GM12873 (cell line): ENCODE data around the gene SLC4A5.

Experiments
- TF ChIP-seq, protein P1 (sequence below): IDR thresholded peaks from 2 replicates; pipeline ENCODE4 v1.5.1; 2012; ENCODE audit warnings: low read depth, mild to moderate bottlenecking, moderate library complexity, low read length, control low read depth; ENCODE audit not compliant: insufficient read depth; ENCODE audit errors: missing control alignments

Gene SLC4A5

DNA sequence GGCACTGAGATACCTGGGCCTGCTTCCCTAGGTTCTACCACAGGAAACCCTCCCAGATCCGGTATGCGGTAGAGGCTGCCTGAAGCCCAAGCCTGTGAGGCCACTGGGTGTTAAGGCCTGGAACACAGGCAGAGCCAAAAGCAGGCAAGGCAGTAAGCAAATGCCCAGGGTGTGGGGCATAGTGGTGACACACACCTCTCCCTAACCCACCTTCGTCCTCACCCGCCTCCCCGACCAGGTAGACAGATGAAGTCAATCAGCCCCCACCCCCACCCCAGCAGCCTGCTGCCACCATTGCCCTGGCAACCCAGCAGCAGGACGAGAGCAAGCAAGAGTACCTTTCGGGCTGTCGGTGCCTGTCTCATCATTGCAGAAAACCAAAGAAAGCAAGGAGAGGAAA lies 30.8 kb upstream of the SLC4A5 start:
- TF ChIP-seq, protein P1, sequence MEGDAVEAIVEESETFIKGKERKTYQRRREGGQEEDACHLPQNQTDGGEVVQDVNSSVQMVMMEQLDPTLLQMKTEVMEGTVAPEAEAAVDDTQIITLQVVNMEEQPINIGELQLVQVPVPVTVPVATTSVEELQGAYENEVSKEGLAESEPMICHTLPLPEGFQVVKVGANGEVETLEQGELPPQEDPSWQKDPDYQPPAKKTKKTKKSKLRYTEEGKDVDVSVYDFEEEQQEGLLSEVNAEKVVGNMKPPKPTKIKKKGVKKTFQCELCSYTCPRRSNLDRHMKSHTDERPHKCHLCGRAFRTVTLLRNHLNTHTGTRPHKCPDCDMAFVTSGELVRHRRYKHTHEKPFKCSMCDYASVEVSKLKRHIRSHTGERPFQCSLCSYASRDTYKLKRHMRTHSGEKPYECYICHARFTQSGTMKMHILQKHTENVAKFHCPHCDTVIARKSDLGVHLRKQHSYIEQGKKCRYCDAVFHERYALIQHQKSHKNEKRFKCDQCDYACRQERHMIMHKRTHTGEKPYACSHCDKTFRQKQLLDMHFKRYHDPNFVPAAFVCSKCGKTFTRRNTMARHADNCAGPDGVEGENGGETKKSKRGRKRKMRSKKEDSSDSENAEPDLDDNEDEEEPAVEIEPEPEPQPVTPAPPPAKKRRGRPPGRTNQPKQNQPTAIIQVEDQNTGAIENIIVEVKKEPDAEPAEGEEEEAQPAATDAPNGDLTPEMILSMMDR: no peak

DNA sequence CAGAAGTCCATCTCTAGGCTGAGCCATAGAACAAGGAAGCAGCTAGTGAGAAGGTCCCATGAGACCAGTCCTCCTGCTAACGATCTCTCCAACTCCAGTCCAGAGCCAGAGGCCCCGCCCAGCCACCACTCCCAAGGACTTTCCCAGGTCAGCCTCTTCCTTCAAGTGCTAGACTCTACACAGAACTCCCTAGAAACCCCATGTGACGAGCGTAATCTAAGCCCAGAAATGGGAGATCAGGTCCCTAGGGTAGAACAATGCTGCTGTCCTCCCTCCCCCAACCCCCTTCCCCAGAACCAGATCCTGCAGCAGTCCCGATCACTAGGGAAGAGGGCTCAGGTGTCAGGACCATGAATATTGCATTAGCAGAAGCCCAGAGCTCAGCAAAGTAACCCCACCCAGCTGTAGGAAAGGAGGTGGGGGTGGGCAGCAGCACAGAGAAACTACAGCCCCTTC lies 30.0 kb upstream of the SLC4A5 start:
- TF ChIP-seq, protein P1: no peak

DNA sequence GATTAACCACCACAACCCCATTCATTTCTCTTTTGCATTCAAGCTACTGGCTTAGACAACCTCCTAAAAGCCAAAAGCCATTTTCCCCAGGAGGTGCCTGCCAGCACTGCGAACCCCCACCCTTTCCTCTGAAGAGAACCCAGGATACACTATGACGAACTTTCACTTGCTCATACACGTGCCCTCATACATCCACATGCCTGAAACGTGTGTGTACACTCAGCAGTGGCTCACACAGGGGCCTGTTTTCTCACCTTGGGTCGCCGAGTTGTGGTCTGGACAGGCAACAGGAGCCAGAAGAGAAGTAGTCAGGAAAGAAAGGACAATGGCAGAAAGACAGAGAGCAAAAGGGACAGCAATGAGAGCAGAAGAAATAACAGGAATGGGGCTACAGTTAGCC lies 29.5 kb upstream of the SLC4A5 start:
- TF ChIP-seq, protein P1: no peak

DNA sequence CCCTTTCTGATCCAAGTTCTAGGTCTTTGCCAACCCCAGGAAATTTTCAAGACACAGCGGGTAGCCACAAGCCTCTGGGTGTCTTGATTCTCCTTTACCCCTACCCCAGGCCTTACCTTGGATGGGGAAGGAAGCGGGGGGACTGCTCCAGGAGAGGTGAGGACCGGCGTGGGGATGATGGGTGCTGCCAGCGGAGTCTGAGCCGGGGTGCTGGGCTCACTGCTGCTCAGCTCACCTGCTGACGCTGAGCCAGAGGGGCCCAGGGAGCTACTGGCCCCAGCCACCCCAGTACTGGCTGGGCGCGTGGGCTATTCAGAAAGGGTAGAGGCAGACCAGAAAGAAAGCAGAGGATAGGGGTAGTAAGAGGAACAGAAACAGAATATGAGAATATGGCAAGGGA lies 28.2 kb upstream of the SLC4A5 start:
- TF ChIP-seq, protein P1: no peak

DNA sequence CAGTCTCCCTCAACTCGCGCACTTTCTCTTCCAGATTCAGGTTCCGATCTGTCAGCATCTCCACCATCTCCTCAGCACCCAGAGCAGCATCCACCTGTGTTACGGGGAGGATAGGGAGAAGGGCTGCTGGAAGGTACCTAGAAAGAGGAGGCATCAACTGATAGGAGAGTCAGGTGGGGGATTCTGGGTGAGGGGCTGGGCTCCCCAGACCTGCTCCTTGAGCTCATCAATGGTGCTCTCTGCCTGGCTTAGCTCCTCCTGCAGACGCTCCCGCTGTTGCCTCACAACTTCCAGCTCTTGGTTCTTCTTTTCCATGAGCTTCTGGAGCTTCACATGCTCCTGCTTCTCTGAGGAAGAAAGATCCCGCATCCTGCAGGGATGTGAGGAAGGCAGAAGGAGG lies 26.8 kb upstream of the SLC4A5 start:
- TF ChIP-seq, protein P1: no peak

DNA sequence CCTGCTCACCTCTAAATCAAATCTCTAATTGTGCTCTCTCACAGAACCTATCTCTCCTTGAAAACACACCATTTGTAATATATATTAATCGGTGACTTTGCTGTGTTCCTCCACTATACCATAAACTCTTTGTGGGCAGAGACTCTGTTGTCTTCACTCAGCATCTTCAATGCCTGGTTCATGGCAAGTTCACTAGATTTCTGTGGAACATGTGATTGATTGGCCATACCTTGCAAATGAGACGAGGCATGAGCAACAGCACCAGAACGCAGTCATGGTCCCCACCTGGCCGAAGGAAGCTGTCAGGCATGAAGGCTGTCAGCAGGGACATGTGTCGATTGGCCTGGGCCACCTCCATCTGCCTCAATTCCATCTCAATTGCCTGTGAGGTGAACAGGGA lies 25.3 kb upstream of the SLC4A5 start:
- TF ChIP-seq, protein P1: no peak

DNA sequence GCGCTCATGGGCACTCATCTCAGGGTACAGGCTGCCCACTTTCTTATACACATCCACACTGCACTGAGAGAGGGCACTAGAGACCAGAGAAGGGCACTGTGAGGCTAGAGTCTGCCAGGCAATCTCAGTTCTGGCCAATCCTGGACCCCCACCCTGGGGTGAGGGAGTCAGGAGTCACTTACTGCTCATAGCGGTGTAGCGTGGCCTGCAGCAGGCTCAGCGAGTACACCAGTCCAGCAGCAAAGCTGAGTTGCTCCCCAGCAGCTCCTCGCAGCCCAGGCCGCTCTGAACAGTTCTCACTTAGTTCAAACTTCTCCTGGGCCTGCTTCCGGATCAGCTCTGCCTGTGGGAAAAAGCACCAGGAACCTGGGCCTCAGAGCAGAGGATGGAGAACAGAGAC lies 24.6 kb upstream of the SLC4A5 start:
- TF ChIP-seq, protein P1: no peak
